C4-2B (cell line): Measurements from ENCODE around the gene CNOT1.

Source experiments
- H3K27ac ChIP-seq: fragments of 450-650 bp; 2 replicates; pipeline ENCODE4 v1.5.1; 2017
- ZFX ChIP-seq: fragments of 450-650 bp; IDR thresholded peaks from 2 replicates; pipeline ENCODE4 v1.6.1; 2017
- TF ChIP-seq, protein P1 (sequence below): fragments of 450-650 bp; conservative IDR thresholded peaks from 2 replicates; pipeline ENCODE4 v1.5.1; 2017; ENCODE audit warnings: mild to moderate bottlenecking

Gene CNOT1

GRCh38 chr16:58498341-58499091, 131.1 kb downstream of the CNOT1 start:
- no peak overlapping the region for H3K27ac ChIP-seq
- TF ChIP-seq, protein P1, sequence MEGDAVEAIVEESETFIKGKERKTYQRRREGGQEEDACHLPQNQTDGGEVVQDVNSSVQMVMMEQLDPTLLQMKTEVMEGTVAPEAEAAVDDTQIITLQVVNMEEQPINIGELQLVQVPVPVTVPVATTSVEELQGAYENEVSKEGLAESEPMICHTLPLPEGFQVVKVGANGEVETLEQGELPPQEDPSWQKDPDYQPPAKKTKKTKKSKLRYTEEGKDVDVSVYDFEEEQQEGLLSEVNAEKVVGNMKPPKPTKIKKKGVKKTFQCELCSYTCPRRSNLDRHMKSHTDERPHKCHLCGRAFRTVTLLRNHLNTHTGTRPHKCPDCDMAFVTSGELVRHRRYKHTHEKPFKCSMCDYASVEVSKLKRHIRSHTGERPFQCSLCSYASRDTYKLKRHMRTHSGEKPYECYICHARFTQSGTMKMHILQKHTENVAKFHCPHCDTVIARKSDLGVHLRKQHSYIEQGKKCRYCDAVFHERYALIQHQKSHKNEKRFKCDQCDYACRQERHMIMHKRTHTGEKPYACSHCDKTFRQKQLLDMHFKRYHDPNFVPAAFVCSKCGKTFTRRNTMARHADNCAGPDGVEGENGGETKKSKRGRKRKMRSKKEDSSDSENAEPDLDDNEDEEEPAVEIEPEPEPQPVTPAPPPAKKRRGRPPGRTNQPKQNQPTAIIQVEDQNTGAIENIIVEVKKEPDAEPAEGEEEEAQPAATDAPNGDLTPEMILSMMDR: no peak
- no peak for TF ChIP-seq ZFX

- TF ChIP-seq, protein P1: no peak
- no peak for TF ChIP-seq ZFX
Measured at GRCh38 chr16:58497935-58498334, 131.7 kb downstream of the CNOT1 start.

GRCh38 chr16:58497468-58497867, 132.2 kb downstream of the CNOT1 start:
- no peak for TF ChIP-seq ZFX
- TF ChIP-seq, protein P1: no peak
- H3K27ac ChIP-seq: no peak overlapping the region

More at GRCh38 chr16:58497935-58498334, 131.7 kb downstream of the CNOT1 start:
- H3K27ac ChIP-seq: no peak overlapping the region

- TF ChIP-seq, protein P1: no peak
- no peak for TF ChIP-seq ZFX
- H3K27ac ChIP-seq: no peak overlapping the region
Measured at GRCh38 chr16:58495521-58496331, 133.9 kb downstream of the CNOT1 start.

GRCh38 chr16:58494981-58495520, 134.6 kb downstream of the CNOT1 start:
- TF ChIP-seq, protein P1: peak; percentile 71
- TF ChIP-seq ZFX: no peak
- H3K27ac ChIP-seq: no peak overlapping the region

DNA sequence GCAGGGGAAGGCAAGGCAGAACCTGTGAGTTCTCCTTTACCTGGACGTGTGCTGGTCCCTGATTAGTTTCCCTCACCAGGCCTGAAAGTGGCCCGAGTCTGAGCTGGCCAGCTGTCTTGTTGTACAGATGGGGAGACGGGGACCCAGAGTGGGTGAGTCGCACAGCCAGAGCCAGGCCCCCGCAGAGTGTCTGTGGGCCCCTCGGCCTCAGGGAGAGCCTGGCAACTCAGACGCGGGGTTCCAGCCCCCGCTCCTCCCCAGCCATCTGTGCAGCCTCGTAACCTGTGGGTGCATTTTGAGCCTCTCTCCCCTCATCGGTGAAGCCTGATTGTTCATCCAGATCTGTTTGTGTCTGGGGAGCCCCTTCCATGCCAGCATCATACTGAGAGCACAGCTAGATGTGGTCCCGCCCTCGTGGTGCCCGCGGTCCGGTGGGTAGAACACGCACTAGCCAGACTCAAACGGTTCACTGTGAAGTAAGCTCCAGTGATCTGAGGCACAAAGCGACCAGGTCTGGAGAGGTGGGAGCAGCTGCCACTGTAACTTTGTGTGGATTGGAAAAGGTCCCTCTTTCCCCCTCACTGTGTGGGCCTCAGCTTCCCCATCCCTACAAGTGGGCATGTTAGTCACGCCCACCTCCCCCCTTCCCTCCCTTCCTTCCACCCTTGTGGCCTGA, 135.7 kb downstream of the CNOT1 start:
- no peak overlapping the region for H3K27ac ChIP-seq
- no peak for TF ChIP-seq ZFX
- TF ChIP-seq, protein P1: no peak
